Measurements from ENCODE around the gene LRTM2.

DNA sequence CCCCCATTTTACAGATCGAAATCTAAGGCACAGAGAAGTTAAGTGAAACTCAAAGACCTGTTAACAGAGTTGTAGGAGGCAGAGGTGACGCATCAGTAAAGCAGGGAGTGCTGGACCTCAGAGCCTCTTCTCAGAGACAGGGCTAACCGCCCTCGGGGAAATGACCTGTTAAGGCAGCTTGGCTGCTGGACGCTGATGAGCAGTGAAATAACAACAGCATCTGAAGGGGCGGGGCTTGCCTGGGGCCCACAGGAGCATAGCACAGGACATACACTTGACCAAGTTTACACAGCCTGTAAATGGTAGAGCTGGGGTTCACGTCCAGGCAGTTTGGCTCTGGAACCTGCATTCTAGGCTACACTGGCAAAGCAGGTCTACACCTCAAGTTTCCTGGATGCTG lies 39.3 kb downstream of the LRTM2 start:
- TF ChIP-seq, protein P1, sequence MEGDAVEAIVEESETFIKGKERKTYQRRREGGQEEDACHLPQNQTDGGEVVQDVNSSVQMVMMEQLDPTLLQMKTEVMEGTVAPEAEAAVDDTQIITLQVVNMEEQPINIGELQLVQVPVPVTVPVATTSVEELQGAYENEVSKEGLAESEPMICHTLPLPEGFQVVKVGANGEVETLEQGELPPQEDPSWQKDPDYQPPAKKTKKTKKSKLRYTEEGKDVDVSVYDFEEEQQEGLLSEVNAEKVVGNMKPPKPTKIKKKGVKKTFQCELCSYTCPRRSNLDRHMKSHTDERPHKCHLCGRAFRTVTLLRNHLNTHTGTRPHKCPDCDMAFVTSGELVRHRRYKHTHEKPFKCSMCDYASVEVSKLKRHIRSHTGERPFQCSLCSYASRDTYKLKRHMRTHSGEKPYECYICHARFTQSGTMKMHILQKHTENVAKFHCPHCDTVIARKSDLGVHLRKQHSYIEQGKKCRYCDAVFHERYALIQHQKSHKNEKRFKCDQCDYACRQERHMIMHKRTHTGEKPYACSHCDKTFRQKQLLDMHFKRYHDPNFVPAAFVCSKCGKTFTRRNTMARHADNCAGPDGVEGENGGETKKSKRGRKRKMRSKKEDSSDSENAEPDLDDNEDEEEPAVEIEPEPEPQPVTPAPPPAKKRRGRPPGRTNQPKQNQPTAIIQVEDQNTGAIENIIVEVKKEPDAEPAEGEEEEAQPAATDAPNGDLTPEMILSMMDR (IDR thresholded peaks at IDR 0.05) = no peak
- no peak for TF ChIP-seq EP300 (IDR thresholded peaks at IDR 0.05)
- no peak for TF ChIP-seq POLR2A (IDR thresholded peaks at IDR 0.05)

All from gastroesophageal sphincter (tissue), 3 donors.